GM20431 (cell line): ENCODE data around the gene REEP3.

Experiments used
- in situ Hi-C: fragments of 300-500 bp; cut with MseI, MboI; formaldehyde crosslinking; loops from one replicate; pipeline ENCODE4 v1.15.0; 2020; ENCODE audit warnings: low sequenced_read_pairs; ENCODE audit not compliant: unreplicated experiment

The REEP3 gene

DNA sequence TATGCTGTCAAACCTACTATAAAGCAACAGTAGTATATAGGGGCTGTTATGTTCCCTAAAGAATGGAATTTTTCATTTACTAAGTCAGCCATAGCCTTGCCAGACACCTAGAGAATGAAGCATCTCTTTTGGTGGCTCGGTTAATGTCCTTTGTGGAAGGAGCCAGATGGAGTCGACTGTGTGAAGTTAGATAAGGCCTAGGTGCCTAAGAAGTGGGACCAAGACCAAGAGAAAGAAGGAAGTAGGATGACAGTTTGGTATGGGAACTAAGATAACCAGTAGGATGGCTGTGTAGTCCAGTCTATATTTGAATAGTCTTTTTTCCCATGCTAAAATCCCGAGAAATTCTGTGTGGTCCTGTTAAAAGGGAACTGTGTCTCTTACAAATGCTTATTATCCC lies 62.2 kb downstream of the REEP3 start:
- in situ Hi-C loops = no loop called here

DNA sequence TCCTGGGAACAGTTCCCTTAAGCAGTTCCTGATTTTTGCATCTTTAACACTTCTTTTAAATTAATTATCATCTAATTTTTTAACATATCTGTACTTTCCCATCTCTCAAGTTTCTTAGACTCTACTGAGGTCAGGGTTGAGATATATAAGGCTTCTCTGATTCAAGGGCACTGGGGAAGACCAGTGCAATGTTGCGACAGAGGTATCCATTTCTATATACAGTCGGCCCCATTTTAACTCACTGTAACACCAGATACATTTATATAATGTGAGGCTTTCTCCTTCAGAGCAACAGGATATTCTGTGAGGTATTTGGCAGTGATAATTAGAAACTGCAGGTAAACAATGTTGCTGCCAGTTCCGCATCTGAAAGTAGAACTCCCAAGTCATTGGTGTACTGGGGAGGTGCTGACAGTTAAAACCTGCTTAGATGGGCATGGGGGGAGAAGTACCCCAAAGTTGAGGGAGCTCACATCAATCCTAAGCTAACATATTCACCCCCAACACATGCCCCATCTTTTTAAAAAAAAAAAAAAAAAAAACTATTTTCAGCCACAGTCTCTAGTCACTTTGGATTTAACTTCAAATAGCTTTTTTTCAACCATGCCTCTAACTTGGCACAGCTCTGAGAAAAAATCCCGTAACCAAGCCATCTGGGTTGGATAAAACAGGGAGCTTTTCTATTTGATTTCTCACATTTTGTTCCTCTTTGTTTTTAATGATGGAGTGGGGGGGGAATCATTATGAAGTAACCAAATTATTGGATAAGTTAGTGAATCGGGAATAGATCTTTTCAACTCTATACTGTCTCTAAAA lies 62.9 kb downstream of the REEP3 start:
- in situ Hi-C loops = no loop called here

DNA sequence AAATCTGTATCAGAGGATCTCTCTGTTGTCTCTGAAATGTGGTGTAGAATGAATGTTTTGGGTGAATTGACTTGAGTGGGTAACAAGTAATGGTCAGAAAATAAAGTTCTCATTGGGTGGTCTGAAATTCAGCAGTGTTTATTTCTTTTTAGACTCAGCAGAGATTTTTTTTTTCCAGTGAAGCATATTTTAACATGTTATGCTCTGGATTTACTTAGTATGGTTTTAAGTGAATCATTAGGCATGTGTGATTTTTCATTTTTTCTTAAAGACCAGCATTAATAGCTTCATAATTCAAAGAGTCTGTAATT lies 63.5 kb downstream of the REEP3 start:
- in situ Hi-C loops = no loop called here

DNA sequence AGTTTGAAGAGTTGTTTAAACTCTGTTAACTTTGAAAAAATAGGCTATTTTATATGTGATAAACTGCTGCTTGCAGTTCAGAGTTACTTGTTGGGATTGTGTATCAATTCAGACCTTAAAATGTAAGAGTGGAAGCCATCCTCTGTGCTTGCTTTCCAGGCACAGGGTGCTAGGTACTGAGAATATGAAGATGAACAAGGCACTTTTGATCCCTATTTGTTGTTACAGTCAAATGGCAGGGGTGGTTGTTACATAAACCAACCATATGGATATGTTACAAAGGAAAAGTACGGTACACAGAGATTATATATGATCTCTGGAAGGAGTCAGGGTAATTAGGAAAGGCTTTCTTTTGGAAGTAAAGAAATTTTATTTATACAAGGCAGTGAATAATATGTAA lies 63.8 kb downstream of the REEP3 start:
- in situ Hi-C loops = no loop called here

DNA sequence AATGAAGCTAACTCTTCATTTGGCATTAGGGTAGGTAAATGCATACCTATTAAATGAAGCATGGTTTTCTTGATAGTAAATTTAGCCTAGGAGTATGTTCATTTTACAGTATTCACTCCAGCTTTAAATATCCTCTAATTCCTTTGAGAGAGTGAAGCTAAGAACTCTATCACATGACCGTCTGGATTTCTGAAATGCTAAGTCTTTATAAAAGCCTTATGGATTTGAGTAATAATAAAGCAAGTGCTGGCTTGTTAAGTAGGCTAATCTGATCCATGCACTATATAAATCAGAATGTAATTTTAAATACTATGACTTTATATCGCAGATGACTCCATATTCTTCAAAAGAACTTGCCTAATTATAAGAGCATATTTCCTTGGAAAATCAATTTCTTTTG lies 64.8 kb downstream of the REEP3 start:
- in situ Hi-C loops = no loop called here

DNA sequence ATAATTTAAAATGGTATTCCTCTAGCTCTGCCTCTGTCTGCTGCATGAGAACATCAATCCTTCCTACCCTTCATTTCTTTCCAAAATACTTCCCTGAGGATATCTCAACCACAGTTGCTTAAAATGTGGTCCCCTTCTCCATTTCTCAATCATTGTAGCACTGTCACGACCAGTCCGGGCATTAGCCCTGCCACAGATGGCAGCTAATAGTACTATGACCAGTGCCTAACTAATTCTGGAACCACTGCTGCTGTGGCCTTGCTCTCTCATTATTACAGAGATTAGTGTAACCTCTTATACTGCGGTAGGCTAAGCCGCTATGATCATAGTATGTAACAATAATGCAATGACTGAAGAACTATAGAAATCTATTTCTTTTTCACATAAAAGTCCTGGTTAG lies 66.0 kb downstream of the REEP3 start:
- in situ Hi-C loops = no loop called here

DNA sequence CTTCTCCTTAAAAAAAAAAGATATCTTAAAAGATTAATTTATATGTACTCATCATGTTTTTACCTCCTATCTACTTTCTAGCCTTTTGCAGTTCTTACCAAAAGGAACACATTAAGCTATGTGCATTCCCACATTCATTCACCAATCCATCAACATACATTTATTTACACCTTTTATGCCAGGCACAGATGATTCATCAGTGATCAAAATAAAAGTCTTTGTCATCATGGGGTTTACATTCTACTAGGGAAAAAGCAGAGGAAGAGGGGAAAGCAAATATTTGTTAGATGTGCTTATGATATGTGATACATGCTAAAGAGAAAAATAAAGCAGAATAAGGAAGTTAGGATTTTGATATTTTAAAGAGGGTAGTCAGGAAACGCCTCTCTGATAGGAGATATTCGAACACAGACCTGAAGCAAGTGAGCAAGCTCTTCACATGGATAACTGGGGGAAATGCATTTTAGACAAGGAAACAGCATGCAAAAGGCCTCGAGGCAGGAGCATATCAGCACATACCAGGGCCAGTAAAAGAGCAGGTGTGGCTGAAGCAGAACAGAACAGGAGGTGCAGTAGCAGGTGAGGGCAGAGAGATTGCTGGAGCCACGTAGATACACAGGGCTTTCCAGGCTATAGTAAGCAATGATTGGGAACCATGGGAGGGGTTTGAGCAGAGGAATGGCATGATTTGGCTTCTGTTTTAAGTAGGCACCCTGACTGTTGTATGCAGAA lies 67.4 kb downstream of the REEP3 start:
- in situ Hi-C loops = no loop called here

DNA sequence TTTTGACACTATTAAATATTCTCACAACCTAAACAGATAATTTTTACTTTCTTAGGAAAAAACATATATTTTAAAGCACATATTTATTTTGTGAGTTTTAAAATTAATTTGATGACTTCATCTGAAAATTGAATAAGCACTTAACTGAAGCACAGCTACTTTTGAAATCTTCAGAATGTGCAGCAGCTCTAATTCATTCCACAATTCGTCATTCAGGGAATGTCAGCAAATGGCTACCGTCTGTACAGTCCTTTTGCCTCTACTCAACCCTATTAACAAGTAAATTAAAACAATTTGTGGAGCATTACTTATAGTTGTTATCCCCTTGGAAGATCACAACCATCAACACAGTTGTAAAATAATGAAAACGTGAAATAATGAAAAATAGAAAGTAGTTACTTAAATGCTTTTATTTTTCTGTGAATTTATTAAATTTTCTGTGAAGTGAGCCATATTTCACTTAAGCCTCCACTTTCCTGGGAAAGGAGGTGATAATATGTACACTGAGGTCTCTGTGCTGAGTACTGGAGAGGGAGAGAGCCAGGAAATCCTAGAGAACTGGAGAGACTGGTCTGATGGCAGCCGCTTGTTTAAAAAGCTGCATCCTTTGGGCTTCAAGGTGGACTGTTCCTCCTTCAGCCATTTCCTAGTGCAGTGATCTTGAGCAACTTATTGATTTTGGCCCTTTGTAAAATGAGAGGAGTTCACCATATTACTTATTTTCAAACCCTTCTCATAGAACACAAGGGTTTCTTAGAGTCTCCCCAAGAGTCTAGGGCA lies 70.6 kb downstream of the REEP3 start:
- in situ Hi-C loops = no loop called here

DNA sequence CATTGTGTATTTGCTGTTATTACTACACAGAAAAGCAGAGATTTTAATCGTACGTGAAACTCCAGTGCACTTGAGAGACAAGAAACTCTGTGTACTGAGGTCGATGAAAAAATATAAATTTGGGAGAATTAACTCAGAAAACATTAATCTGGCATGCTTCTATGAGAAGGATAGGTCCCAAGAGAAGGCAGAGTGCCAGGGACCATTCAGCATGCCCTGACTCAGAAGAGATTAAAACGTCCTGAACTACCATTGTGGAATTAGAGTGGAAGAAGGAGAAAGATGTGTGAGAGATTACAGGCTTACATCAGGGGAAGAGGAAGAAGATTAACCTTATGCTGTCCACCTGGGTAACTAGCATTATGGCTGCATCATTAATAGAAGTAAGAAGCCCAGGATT lies 72.4 kb downstream of the REEP3 start:
- in situ Hi-C loops = no loop called here

DNA sequence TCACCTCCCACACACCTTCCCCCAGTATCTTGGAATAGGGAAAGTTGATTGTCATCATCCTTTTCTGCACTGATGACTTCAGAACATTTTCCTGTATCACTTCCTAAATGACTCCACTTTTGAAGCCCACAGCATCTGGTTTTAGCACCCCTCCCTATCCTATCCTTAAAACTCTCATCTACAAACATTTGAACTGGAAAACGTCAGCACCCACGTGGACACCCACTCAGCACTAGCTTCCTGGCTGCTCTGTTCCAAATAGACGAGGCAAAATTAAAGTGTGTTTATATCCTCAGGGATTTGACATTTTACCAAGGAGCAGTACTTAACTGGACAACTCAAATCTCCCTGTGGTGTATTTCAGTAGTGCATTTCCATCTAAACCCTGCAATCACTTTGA lies 73.9 kb downstream of the REEP3 start:
- in situ Hi-C loops = no loop called here

DNA sequence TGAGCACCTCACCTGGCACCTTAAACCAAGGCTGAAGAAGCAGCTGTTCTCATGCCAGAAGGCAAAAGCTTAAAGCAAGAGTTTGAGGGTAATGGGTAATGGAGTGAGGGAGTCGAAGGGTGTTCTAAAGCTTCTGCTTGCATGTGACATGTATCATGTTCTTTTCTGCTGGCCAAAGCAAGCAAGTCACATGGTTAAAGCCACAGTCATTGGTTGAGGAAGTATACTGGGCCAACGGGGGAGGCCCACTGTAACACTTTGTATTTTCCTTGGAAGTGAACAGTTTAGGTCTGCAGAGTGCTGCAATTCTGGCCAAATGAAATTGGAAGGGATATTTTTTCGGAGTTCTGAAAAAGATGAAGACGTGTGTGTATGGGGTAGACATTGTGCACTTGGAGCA lies 75.7 kb downstream of the REEP3 start:
- in situ Hi-C loops = no loop called here

DNA sequence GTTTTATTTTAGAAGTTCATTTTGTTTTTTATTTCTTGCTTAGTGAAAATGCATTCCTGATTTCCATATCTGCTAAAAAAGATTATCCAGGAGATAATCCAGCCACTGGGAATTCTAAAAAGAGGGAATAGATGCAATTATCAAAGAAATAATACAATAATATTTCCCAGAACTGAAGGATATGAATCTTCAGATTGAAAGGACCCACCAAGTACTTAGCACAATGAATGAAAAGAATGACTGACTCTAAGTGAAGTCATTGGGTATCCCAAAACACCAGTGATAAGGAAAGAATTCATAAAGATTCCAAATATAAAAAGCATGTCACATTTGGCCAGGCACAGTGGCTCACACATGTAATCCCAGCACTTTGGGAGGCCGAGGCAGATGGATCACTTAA lies 79.3 kb downstream of the REEP3 start:
- in situ Hi-C loops = loop anchor here (25.0 kb wide), 1 partner anchor 388 kb away; no protein-coding TSS in a partner anchor

DNA sequence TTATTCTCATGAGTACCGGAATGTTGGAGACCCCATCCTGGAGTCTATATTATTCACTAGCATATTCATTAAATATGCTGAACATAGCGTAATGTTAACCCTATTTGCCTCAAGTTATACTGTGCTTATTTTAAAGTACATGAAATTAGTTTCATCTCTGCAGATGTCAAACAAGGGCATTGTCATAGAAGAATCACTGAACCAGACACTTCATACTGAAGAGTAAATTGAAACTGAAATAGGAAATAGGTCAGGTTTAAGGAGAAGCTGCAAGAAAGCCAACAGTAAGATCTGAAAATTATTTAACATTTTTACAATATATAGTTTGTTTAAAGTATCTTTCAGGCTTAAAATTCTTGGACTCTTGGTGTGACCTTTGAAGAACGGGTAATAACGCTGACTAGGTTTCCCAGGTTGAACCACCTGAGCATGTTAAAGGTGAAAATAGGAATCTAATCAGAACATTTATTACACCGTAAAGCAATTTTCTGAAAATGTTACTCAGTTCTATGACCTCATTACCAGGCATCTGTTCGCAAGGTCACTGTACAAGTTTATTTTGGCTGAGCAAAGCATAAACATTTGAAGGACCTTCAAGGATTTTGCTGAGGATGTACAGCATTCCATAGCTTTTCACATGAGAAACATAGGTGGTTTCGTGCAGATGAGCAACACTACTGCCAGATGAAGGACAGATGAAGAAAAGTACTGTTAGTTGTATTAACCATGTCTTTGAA lies 82.7 kb downstream of the REEP3 start:
- in situ Hi-C loops = loop anchor here (25.0 kb wide), 1 partner anchor 392 kb away; no protein-coding TSS in a partner anchor

DNA sequence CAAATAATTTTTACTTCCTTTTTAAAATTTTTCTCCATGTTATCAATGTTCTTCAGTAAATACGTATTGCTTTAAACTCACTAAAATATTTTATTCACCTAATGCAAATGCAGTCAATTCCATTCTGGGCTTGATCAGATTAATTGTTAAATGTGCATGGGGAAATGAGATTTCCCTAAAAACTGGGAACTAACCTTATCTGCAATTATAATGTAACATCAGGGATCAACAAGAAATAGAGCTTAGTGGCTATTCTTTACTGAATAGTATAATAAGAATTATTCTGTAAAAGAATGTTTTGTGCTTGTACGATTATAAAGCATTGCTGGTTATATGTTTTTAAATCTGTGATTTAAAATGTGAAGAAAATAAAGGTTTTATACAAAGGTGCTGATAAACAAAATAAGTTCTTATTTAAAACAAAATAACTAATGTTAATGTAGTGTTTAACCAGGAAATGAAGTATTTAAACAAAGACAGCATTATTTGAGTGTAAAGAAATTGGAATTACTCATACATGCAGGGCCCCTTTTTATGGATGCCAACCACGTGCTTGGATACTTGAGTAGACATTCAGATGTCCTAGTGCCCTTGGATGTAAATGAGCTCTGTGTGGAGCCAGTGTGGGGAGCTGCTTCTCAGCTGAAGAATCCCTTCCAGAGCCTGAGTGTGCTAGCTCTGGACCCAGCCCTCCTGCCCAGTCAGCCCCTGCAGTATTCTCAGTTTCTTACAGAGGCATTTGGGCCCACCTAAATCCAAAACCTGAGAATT lies 84.2 kb downstream of the REEP3 start:
- in situ Hi-C loops = loop anchor here (25.0 kb wide), 1 partner anchor 393 kb away; no protein-coding TSS in a partner anchor

DNA sequence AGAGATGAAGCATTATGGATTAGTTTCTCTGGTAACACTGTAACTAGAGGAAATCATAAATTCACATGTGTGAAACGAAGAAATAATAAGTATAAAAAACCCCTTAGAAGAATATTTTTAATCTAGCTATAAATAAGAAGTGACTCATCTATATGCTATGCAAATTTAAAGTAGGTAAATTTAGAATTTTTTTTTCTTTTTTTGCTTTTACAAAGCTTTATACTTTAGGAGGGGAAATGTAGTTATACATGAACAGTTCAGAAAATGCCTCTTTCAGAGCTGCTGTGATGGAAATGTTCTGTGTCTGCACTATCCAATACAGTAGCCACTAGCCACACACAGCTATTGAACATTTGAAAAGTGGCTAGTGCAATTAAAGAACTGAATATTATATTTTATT lies 87.3 kb downstream of the REEP3 start:
- in situ Hi-C loops = loop anchor here (25.0 kb wide), 1 partner anchor 396 kb away; no protein-coding TSS in a partner anchor

DNA sequence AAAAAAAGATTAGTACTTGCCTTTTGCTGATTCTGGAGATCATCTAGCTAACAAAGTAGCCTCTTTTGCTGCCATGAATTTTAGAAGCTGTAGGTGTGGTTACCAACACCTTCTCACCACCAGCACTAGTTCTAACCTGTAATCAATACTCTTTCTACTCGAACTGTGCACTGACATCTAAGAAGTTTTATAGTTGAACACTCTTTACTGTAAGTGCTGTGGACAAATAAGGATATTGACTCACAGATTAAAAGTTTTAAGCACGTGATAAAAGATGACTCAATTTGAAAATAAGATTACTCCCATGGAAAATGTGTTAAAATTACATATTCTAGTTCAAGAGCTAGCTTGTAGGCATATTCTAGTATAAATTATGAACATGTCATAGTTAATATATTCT lies 89.9 kb downstream of the REEP3 start:
- in situ Hi-C loops = loop anchor here (25.0 kb wide), 1 partner anchor 399 kb away; no protein-coding TSS in a partner anchor

DNA sequence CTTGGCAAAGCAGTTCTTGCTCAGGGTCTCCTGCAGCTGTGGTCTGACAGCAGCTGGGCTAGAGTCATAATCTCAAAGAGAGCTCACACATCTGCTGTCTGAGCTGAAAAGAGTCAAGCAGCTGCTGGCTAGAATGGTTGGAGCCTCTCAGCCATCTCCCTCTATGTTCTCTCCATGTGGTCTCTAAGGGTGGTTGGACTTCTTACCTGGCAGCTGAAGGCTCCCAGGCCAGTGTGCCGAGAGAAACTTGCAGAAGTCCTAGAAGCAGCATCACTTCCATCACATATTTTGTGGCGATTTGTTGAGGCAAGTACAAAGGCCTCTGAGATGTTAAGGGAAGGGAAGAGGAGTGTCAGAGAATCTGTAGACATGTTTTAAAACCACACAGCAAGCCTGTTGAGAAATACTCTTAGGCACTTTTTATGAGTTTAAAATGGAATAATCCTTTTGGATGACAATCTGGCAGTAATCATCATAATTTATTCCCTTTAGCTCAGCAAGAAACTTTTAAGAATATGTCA lies 93.2 kb downstream of the REEP3 start:
- in situ Hi-C loops = loop anchor here (25.0 kb wide), 1 partner anchor 402 kb away; no protein-coding TSS in a partner anchor

DNA sequence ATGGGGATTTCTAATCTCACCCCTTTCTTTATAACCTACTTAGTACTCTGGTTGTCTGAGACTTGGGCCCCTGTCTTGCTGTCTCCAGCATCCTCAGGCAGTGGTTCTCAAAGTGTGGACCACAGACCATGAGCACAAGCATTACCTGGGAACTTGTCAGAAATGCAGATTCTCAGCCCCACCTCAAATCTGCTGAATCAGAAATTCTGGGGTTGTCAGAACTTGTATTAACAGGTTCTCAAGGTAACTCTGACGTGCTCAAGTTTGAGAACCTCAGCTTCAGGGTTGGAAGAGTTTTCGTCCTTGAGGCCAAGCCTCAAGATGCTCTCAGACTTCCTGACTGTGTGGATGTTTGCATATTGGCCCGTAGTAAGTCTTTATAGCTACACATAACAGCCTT lies 97.4 kb downstream of the REEP3 start:
- in situ Hi-C loops = loop anchor here (25.0 kb wide), 1 partner anchor 406 kb away; no protein-coding TSS in a partner anchor

DNA sequence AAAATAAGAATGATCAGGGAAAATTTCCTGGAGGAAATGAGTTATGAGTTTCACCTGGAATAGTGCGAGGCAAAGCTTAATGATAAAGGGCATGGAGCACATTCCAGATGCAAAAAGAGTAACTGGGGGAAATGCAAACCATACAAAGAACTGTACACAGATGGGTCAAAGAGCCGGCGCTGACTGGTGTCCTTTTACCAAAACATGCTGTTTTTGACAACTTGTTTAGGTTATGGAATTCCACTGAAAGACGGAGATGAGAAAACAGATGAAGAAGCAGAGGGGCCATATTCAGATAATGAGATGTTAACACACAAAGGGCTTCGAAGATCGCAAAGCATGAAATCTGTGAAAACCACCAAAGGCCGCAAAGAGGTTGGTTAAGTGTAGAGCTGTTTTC lies 98.2 kb downstream of the REEP3 start:
- in situ Hi-C loops = loop anchor here (25.0 kb wide), 1 partner anchor 407 kb away; no protein-coding TSS in a partner anchor
